Mesothelial cell of epicardium (in vitro differentiated cells): ENCODE data around the gene RALGAPA2. TPM values are rescaled to one million over a fixed set of nuclear protein-coding genes. Genes with fewer than 3 reads are reported as not detected.

Experiments used
- DNase-seq, 2 experiments: peaks; one replicate each; pipeline ENCODE4 v3.0.0; 2021; ENCODE audit warnings: low spot score in 2 of 2; ENCODE audit not compliant: unreplicated experiment in 2 of 2
- H3K27ac Mint-ChIP-seq: 2 replicates; pipeline ENCODE4 v1.8.0; 2021; ENCODE audit warnings: mixed read lengths
- H3K27me3 Mint-ChIP-seq: 2 replicates; pipeline ENCODE4 v1.8.0; 2021; ENCODE audit warnings: low read depth, mixed read lengths
- H3K36me3 Mint-ChIP-seq: 2 replicates; pipeline ENCODE4 v1.8.0; 2021; ENCODE audit warnings: mixed read lengths
- H3K4me1 Mint-ChIP-seq: 2 replicates; pipeline ENCODE4 v1.8.0; 2021; ENCODE audit warnings: mixed read lengths
- H3K4me3 Mint-ChIP-seq: 2 replicates; pipeline ENCODE4 v1.8.0; 2021; ENCODE audit warnings: mild to moderate bottlenecking, moderate library complexity, mixed read lengths
- H3K9me3 Mint-ChIP-seq: 2 replicates; pipeline ENCODE4 v1.8.0; 2021; ENCODE audit warnings: mixed read lengths
- total RNA-seq: library from RNA; stranded (reverse); gene quantifications from 3 replicates; pipeline ENCODE4 v1.2.1, GENCODE V29; 2021
- TF ChIP-seq, protein P1 (sequence below): fragments of 200-600 bp; sonication (generic); IDR thresholded peaks from one replicate; pipeline ENCODE4 v1.5.0; 2021; ENCODE audit warnings: antibody characterized with exemption; ENCODE audit not compliant: unreplicated experiment

Gene RALGAPA2
- total RNA-seq, 1 donor from 2014 or later: 27.5 TPM

DNA sequence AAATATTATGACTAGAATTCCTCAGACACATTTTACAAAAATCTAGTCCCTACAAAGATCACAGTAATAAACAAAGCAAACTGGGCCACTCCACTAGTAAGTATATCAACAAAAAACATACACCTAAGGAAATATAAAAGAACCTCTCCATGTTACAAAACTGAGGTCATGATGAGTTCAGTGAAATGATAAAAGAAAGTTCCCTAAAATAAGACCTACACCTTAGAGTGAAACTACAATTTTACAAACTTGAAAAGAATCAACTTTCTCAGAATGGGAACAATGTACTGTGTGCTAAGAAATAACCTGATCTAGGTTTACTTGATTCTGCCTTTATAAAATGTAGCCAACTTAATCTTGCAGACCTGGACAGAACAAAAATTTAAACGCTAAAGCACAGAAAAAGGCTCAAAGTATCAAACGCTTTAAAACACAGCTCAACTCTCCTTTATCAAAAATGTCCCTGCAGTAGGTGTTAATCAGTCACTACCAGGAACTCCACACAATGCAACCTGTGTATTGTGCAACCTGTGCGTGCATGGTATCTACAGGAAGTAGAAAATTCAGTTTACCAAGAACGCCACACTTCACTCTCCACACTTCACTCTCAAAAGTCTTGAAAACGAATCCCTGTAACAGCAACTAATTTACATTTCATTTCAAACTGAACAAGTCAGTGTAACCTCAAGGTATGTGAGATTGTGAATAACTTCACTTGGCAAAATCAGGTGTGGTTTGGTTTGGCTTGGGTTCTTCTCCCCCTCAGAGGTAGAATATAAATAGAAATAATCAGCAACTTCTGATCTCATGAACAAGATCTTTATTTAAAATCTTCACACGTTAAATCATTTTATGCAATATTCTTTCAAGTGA, 1.8 kb downstream of the RALGAPA2 start:
- H3K4me1 Mint-ChIP-seq: peaks cover 25% of the 10 kb centered on the region
- DNase-seq: no peak
- H3K9me3 Mint-ChIP-seq: no peaks in the 10 kb centered on the region

DNA sequence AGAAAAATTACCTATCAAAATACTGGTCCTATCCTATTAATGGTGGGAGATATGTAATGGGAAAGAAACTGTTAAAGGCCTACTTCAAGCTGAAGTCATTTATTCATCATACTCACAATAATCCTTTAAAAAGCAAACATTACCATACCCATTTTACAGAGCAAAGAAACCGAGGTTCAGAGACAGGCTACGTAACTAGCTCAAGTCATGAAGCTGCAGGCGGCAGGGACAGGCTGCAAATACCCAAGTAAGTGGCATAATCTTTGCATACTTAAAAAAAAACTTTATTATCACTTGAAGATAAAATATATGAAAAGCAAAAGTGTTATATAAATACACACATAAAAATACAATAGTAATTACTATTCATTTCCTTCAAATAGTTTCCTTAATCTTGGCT, 2.6 kb downstream of the RALGAPA2 start:
- peak overlapping the region; percentile 80 for H3K4me3 Mint-ChIP-seq
- H3K4me1 Mint-ChIP-seq: peaks cover 25% of the 10 kb centered on the region
- no peaks in the 10 kb centered on the region for H3K27me3 Mint-ChIP-seq

More for the DNA sequence above, 1.8 kb downstream of the RALGAPA2 start:
- TF ChIP-seq, protein P1, sequence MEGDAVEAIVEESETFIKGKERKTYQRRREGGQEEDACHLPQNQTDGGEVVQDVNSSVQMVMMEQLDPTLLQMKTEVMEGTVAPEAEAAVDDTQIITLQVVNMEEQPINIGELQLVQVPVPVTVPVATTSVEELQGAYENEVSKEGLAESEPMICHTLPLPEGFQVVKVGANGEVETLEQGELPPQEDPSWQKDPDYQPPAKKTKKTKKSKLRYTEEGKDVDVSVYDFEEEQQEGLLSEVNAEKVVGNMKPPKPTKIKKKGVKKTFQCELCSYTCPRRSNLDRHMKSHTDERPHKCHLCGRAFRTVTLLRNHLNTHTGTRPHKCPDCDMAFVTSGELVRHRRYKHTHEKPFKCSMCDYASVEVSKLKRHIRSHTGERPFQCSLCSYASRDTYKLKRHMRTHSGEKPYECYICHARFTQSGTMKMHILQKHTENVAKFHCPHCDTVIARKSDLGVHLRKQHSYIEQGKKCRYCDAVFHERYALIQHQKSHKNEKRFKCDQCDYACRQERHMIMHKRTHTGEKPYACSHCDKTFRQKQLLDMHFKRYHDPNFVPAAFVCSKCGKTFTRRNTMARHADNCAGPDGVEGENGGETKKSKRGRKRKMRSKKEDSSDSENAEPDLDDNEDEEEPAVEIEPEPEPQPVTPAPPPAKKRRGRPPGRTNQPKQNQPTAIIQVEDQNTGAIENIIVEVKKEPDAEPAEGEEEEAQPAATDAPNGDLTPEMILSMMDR: no peak
- Mint-ChIP-seq H3K27me3 (no peaks in the 10 kb centered on the region), H3K27ac (peak overlapping the region; percentile 78), H3K4me3 (peak overlapping the region; percentile 80), H3K36me3 (no peaks in the 10 kb centered on the region)

DNA sequence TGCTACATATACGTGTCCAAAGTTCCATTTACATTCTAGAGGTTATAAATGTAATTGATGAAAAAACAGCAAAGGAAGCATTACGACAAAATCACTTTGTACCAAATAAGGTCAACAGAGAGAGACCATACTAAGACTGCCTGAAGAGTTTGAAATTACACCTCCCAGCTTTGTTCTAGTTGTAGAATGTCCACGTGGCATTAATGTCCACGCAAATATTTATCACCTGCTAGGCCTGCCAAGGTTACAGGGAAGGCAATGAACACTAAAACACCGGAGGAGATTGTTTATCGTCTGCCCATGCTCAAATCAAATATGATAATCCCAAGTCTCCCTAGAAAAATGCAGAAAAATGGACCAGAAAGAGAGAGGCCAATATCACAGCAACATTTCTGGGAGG, 6.2 kb downstream of the RALGAPA2 start:
- H3K4me3 Mint-ChIP-seq: no peak overlapping the region

More for the DNA sequence above, 2.6 kb downstream of the RALGAPA2 start:
- no peak overlapping the region for H3K27ac Mint-ChIP-seq
- TF ChIP-seq, protein P1: no peak
- no peak for DNase-seq
- no peaks in the 10 kb centered on the region for H3K36me3 Mint-ChIP-seq
- no peaks in the 10 kb centered on the region for H3K9me3 Mint-ChIP-seq

DNA sequence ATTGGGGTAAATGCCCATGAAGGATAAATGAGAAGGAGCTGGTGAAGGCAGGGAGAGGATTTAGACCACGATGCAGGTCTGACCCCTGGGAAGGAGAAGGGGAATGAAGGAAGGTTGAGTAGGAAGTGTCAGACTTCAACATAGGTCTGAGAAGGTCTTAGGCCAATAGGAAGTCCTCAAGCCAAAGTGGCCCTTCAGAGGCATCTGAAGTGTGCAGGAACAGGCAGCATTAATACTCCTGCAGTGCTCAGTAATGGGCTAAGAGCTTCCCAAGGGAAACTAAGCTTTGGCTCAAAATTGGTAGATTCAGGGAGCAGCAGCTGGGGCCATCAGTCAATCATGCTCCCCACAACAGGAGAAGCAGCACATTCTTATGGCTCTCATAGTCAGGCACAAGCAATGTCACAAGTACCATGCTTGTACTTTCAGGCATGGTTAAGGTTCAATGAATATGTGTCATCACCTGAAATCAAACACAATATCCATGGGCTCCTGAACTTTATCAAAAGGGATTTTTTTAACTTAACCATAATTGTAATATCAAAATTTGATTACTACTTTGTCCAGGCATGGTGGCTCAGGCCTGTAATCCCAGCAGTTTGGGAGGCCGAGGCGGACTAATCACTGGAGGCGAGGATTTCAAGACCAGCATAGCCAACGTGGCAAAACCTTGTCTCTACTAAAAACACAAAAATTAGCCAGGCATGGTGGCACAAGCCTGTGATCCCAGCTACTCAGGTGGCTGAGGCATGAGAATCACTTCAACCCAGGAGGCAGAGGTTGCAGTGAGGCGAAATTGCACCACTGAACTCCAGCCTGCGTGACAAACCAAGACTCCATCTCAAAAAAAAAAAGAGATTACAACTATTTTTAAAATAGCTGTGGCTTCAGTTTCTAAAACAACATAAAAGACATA, 9.9 kb downstream of the RALGAPA2 start:
- Mint-ChIP-seq H3K9me3 (no peaks in the 10 kb centered on the region), H3K4me1 (peaks cover 1% of the 10 kb centered on the region), H3K27ac (no peak overlapping the region), H3K27me3 (no peaks in the 10 kb centered on the region), H3K4me3 (no peak overlapping the region), H3K36me3 (no peaks in the 10 kb centered on the region)
- no peak for DNase-seq
- TF ChIP-seq, protein P1: no peak

More for the DNA sequence above, 6.2 kb downstream of the RALGAPA2 start:
- peaks cover 17% of the 10 kb centered on the region for H3K4me1 Mint-ChIP-seq
- no peak overlapping the region for H3K27ac Mint-ChIP-seq
- H3K36me3 Mint-ChIP-seq: no peaks in the 10 kb centered on the region
- H3K27me3 Mint-ChIP-seq: no peaks in the 10 kb centered on the region
- no peak for DNase-seq
- H3K9me3 Mint-ChIP-seq: no peaks in the 10 kb centered on the region
- TF ChIP-seq, protein P1: no peak

DNA sequence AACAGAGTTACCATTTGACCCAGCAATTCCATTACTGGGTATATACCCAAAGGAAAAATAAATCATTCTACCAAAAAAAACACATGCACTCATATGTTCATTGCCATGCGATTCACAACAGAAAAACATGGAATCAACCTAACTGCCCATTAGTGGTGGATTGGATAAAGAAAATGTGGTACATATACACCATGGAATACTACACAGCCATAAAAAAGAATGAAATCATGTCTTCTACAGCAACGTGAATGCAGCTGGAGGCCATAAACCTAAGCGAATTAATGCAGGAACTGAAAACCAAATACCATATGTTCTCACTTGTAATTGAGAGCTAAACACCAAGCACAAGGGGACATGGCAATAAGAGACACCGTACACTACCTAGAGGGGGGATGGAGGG, 12.5 kb downstream of the RALGAPA2 start:
- no peaks in the 10 kb centered on the region for H3K27me3 Mint-ChIP-seq
- no peak for DNase-seq
- no peaks in the 10 kb centered on the region for H3K36me3 Mint-ChIP-seq
- H3K9me3 Mint-ChIP-seq: no peaks in the 10 kb centered on the region
- no peak overlapping the region for H3K4me3 Mint-ChIP-seq
- no peak overlapping the region for H3K27ac Mint-ChIP-seq
- TF ChIP-seq, protein P1: no peak
- H3K4me1 Mint-ChIP-seq: peaks cover 6% of the 10 kb centered on the region
